Neural crest cell (in vitro differentiated cells): ENCODE results near the gene SCRN1. TPM values are rescaled to one million over a fixed set of nuclear protein-coding genes. Genes with fewer than 3 reads are reported as not detected.

ENCODE experiments used
- DNase-seq: peaks from one replicate; pipeline ENCODE4 v3.0.0; 2021; ENCODE audit warnings: low read depth, mixed read lengths, low spot score
- H3K27ac Mint-ChIP-seq: one replicate; pipeline ENCODE4 v1.8.0; 2021; ENCODE audit warnings: mild to moderate bottlenecking, mixed read lengths; ENCODE audit not compliant: unreplicated experiment
- H3K27me3 Mint-ChIP-seq: 2 replicates; pipeline ENCODE4 v1.8.0; 2021; ENCODE audit warnings: low read depth, mild to moderate bottlenecking, mixed read lengths
- H3K36me3 Mint-ChIP-seq: 2 replicates; pipeline ENCODE4 v1.8.0; 2021; ENCODE audit warnings: low read depth, mild to moderate bottlenecking, mixed read lengths
- H3K4me1 Mint-ChIP-seq: 2 replicates; pipeline ENCODE4 v1.8.0; 2021; ENCODE audit warnings: mixed read lengths
- H3K4me3 Mint-ChIP-seq: one replicate; pipeline ENCODE4 v1.8.0; 2021; ENCODE audit warnings: mild to moderate bottlenecking, mixed read lengths
- H3K9me3 Mint-ChIP-seq: 2 replicates; pipeline ENCODE4 v1.8.0; 2021; ENCODE audit warnings: mixed read lengths
- total RNA-seq: library from RNA; stranded (reverse); gene quantifications from 2 replicates; pipeline ENCODE4 v1.2.1, GENCODE V29; 2021
- TF ChIP-seq, protein P1 (sequence below): fragments of 200-600 bp; sonication (generic); conservative IDR thresholded peaks from 2 replicates; pipeline ENCODE4 v1.5.0; 2021; ENCODE audit warnings: antibody characterized with exemption, mild to moderate bottlenecking

Gene SCRN1
- total RNA-seq, 1 donor from 2014 or later: 76.8 TPM

DNA sequence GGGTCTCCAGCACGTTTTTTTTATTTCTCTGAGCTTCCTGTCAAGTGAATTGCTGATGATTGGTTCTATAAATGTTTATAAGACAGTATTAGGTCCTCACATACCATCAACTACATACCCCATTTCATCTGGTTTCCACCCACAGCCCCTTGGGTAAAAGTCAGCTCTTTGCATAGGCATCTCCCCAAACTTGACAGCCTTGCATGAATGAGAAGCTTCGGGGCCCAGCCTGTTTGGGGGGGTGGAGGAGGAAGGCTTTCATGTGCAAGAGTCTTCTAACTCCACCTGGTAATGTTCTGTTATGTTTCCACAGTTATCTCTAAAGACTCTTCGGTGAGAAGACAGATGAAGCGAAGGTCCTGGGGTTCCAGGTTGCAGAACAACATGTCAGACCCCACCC, 75.4 kb downstream of the SCRN1 start:
- TF ChIP-seq, protein P1, sequence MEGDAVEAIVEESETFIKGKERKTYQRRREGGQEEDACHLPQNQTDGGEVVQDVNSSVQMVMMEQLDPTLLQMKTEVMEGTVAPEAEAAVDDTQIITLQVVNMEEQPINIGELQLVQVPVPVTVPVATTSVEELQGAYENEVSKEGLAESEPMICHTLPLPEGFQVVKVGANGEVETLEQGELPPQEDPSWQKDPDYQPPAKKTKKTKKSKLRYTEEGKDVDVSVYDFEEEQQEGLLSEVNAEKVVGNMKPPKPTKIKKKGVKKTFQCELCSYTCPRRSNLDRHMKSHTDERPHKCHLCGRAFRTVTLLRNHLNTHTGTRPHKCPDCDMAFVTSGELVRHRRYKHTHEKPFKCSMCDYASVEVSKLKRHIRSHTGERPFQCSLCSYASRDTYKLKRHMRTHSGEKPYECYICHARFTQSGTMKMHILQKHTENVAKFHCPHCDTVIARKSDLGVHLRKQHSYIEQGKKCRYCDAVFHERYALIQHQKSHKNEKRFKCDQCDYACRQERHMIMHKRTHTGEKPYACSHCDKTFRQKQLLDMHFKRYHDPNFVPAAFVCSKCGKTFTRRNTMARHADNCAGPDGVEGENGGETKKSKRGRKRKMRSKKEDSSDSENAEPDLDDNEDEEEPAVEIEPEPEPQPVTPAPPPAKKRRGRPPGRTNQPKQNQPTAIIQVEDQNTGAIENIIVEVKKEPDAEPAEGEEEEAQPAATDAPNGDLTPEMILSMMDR: no peak
- H3K27ac Mint-ChIP-seq: no peak overlapping the region
- H3K36me3 Mint-ChIP-seq: peaks cover 5% of the 10 kb centered on the region
- H3K9me3 Mint-ChIP-seq: no peaks in the 10 kb centered on the region
- no peak for DNase-seq
- no peak overlapping the region for H3K4me3 Mint-ChIP-seq
- peaks cover 3% of the 10 kb centered on the region for H3K4me1 Mint-ChIP-seq
- no peaks in the 10 kb centered on the region for H3K27me3 Mint-ChIP-seq

DNA sequence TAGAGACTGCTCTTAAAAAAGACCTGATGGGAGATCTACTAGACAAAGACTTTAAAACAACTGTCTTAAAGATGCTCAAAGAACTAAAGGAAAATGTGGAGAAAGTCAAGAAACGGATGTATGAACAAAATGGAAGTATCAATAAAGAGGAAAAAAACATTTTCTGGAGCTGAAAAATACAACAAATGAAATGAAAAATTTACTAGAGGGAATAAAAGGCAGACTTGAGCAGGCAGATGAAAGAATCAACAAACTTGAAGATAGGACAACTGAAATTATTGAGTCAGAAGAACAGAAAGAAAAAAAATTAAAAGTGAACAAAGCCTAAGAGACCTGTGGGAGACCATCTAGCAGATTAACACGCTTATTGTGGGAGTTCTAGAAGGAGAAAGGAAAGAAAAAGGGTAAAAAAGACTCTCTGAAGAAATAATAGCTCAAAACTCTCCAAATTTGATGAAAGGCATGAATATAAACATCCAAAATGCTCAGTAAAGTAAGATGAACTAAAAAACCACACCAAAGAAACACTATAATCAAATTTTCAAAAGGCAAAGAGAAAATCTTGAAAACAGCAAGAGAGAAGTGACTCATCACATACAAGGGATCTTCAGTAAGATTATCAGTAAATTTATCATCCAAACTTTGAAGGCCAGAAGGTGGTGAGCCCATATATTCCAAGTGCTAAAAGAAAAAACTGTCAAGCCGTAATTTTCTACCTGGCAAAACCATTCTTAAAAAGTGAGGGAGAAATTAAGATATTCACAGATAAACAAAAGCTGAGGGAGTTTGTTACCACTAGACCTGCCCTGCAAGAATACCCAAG, 83.2 kb downstream of the SCRN1 start:
- peaks cover 36% of the 10 kb centered on the region for H3K36me3 Mint-ChIP-seq
- TF ChIP-seq, protein P1: no peak
- H3K27me3 Mint-ChIP-seq: no peaks in the 10 kb centered on the region
- H3K4me1 Mint-ChIP-seq: no peaks in the 10 kb centered on the region
- H3K27ac Mint-ChIP-seq: no peak overlapping the region
- no peak overlapping the region for H3K4me3 Mint-ChIP-seq
- H3K9me3 Mint-ChIP-seq: peaks cover 21% of the 10 kb centered on the region
- no peak for DNase-seq

DNA sequence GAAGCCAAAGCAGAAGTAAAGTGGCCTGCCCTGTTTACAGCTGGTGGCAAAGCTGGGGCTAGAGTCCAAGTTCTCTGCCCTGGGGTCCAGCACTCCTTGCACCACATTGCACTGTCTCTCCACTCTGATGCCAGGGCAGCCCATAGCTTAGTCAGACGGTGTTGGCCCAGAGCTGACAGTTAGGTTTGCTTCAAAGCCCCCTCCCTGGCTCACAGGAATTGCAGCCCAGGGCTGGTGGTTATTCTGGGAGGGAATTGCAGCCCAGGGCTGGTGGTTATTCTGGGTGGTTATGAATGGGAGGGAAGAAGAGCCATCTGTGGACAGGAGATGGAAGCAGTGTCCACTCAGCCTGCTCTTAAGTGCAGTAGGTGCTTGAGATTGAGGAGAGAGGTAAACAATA, 88.9 kb downstream of the SCRN1 start:
- Mint-ChIP-seq H3K27me3 (no peaks in the 10 kb centered on the region), H3K27ac (no peak overlapping the region), H3K9me3 (peaks cover 8% of the 10 kb centered on the region), H3K4me3 (no peak overlapping the region), H3K4me1 (no peaks in the 10 kb centered on the region), H3K36me3 (peaks cover 33% of the 10 kb centered on the region)
- no peak for DNase-seq
- TF ChIP-seq, protein P1: no peak

DNA sequence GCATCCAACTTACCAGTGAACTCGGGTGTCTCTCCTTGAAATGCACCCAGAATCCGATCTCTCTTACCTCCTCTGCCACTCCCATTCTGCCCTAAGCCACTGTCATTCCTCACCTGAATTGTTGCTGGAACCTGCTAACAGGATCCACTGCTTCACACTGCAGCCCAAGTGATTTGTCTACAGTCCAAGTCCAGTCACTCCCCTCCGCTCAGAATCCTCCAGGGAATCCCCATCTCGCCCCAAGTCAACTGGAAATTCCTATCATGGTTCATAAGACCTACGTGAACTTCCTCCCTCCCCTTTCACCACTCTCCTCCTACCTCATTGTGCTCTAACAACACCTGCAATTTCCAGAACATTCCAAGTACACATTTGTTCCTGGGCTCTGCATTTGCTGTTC, 91.3 kb downstream of the SCRN1 start:
- peaks cover 3% of the 10 kb centered on the region for H3K9me3 Mint-ChIP-seq
- no peaks in the 10 kb centered on the region for H3K27me3 Mint-ChIP-seq
- TF ChIP-seq, protein P1: no peak
- no peak overlapping the region for H3K4me3 Mint-ChIP-seq
- H3K4me1 Mint-ChIP-seq: no peaks in the 10 kb centered on the region
- no peak overlapping the region for H3K27ac Mint-ChIP-seq
- no peak for DNase-seq
- H3K36me3 Mint-ChIP-seq: peaks cover 17% of the 10 kb centered on the region

DNA sequence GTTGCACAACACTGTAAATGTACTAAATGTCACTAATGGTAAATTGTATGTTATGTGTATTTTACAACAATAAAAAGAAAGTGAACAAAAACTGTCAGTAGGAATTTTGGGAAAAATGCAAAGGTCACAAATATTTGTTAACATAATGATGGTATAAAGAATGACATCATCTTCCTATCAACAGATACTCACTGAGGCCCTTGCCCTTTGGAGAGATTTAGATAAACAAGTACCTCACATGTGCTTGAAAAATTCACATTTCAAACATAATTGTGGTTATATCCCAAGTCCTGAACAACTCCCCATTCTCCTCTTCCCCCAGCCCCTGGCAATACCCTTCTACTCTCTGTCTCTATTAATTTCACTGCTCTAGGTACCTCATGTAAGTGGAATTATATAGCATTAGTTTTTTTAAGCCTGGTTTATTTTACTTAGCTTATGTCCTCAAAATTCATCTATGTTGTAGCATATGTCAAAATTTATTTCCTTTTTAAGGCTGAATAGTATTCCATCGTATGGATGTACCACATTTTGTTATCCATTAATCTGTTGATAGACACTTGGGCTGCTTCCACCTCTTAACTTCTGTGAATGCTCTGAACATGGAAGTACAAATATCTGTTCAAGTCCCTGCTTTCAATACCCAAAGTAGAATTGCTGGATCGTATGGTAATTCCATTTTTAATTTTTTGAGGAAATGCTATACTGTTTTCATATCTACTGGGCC, 92.8 kb downstream of the SCRN1 start:
- Mint-ChIP-seq H3K4me1 (no peaks in the 10 kb centered on the region), H3K9me3 (peaks cover 3% of the 10 kb centered on the region), H3K4me3 (no peak overlapping the region), H3K36me3 (peaks cover 17% of the 10 kb centered on the region), H3K27ac (no peak overlapping the region), H3K27me3 (no peaks in the 10 kb centered on the region)
- no peak for DNase-seq
- TF ChIP-seq, protein P1: no peak
